ENCODE measurements around the gene NPDC1.

Gene NPDC1

GRCh38 chr9:137046088-137046787 lies at the start of gene NPDC1:
NPDC1 (minus strand) TSS chr9:137046177; CDS start chr9:137045989, 188 bp downstream.
- DNase-seq = peak; percentile 87

- DNase-seq = no peak
Observed at GRCh38 chr9:137089232-137089947, 43.4 kb upstream of the NPDC1 start.

GRCh38 chr9:137088121-137088520 lies 42.1 kb upstream of the NPDC1 start:
- DNase-seq = no peak

- no peak for DNase-seq
Observed at GRCh38 chr9:137087409-137087925, 41.5 kb upstream of the NPDC1 start.

GRCh38 chr9:137086531-137087408 lies 40.8 kb upstream of the NPDC1 start, which contains the start of gene MAN1B1:
MAN1B1 (plus strand) TSS chr9:137086985; CDS start chr9:137087000, 15 bp downstream.
- peak; percentile 96 for DNase-seq

- peak; percentile 68 for DNase-seq
Observed at GRCh38 chr9:137085920-137086530, 40.0 kb upstream of the NPDC1 start.

- no peak for DNase-seq
Observed at GRCh38 chr9:137084526-137084925, 38.5 kb upstream of the NPDC1 start.

- no peak for DNase-seq
Observed at GRCh38 chr9:137083394-137084004, 37.5 kb upstream of the NPDC1 start.

GRCh38 chr9:137082925-137083290 lies 36.9 kb upstream of the NPDC1 start:
- DNase-seq = no peak

GRCh38 chr9:137082222-137082924 lies 36.4 kb upstream of the NPDC1 start:
- DNase-seq = no peak

- DNase-seq = no peak
Observed at GRCh38 chr9:137080260-137081122, 34.5 kb upstream of the NPDC1 start.

GRCh38 chr9:137079401-137079787 lies 33.4 kb upstream of the NPDC1 start:
- no peak for DNase-seq

- DNase-seq = no peak
Observed at GRCh38 chr9:137078701-137079400, 32.9 kb upstream of the NPDC1 start.

- no peak for DNase-seq
Observed at GRCh38 chr9:137077758-137078693, 32.0 kb upstream of the NPDC1 start.

- no peak for DNase-seq
Observed at GRCh38 chr9:137077010-137077747, 31.2 kb upstream of the NPDC1 start, which contains the start of gene UAP1L1. UAP1L1 (plus strand) TSS chr9:137077517; CDS start chr9:137077533, 16 bp downstream.

- no peak for DNase-seq
Observed at GRCh38 chr9:137076636-137077009, 30.6 kb upstream of the NPDC1 start.

GRCh38 chr9:137075275-137075775 lies 29.3 kb upstream of the NPDC1 start:
- no peak for DNase-seq
